CD4-positive, alpha-beta T cell (primary cell): Measurements from ENCODE around the gene PTGIS. TPM values are rescaled to one million over a fixed set of nuclear protein-coding genes. Genes with fewer than 3 reads are reported as not detected.

Experiments
- ATAC-seq: fragments of 200-7000 bp; cut with Tn5 transposase; one replicate; pipeline ENCODE4 v1.10.0; 2022; ENCODE audit warnings: mild to moderate bottlenecking; ENCODE audit not compliant: poor library complexity
- CTCF ChIA-PET: fragments of 350-600 bp; sonication (Branson Sonifier 250); formaldehyde crosslinking; loops from one replicate; lab custom pipeline; 2021; ENCODE audit warnings: antibody characterized with exemption, inconsistent platforms; lab: Charles Lee
- POLR2A ChIA-PET: fragments of 350-600 bp; sonication (Branson Sonifier 250); formaldehyde crosslinking; loops from one replicate; lab custom pipeline; 2021; ENCODE audit warnings: antibody characterized with exemption, inconsistent platforms; lab: Charles Lee
- DNase-seq, 14 experiments: peaks; one replicate each; pipeline ENCODE4 v3.0.0-alpha.2; 2013 to 2020; ENCODE audit warnings: mixed read lengths in 2 of 14
- H3K27ac ChIP-seq, 2 donors: one replicate each; pipeline versions ENCODE4 v1.5.1 to v1.7.0; 2013; ENCODE audit warnings: low read length in 2 of 2, low read depth in 1 of 2, mild to moderate bottlenecking in 1 of 2
- H3K27me3 ChIP-seq, 2 experiments: 1 replicate in 1 of 2; 2 replicates in 1 of 2; pipeline versions ENCODE4 v1.6.1 to v1.7.0; 2013; ENCODE audit warnings: low read length in 2 of 2, control low read depth in 1 of 2, mild to moderate bottlenecking in 1 of 2, moderate library complexity in 1 of 2; ENCODE audit not compliant: insufficient read depth in 2 of 2, control insufficient read depth in 1 of 2
- H3K36me3 ChIP-seq: one replicate; pipeline ENCODE4 v1.6.1; 2013; ENCODE audit warnings: low read length, control low read depth; ENCODE audit not compliant: insufficient read depth
- H3K4me1 ChIP-seq: one replicate; pipeline ENCODE4 v1.6.1; 2013; ENCODE audit warnings: low read length, control low read depth; ENCODE audit not compliant: insufficient read depth
- H3K4me3 ChIP-seq: one replicate; pipeline ENCODE4 v1.5.1; 2013; ENCODE audit warnings: mild to moderate bottlenecking, low read length, moderate library complexity
- H3K9me3 ChIP-seq, 2 experiments: 1 replicate in 1 of 2; 2 replicates in 1 of 2; pipeline versions ENCODE4 v1.6.1 to v1.7.0; 2013; ENCODE audit warnings: low read length in 2 of 2, mild to moderate bottlenecking in 2 of 2, control low read depth in 1 of 2, moderate library complexity in 1 of 2; ENCODE audit not compliant: control insufficient read depth in 1 of 2, insufficient read depth in 1 of 2
- H3K27ac Mint-ChIP-seq: one replicate; pipeline ENCODE4 v1.8.0; 2020; ENCODE audit warnings: mixed read lengths
- H3K27me3 Mint-ChIP-seq: one replicate; pipeline ENCODE4 v1.8.0; 2021; ENCODE audit warnings: mixed read lengths
- H3K36me3 Mint-ChIP-seq: one replicate; pipeline ENCODE4 v1.8.0; 2021; ENCODE audit warnings: low read depth, mixed read lengths
- H3K4me1 Mint-ChIP-seq: one replicate; pipeline ENCODE4 v1.8.0; 2021; ENCODE audit warnings: low read depth, mixed read lengths
- H3K4me3 Mint-ChIP-seq: one replicate; pipeline ENCODE4 v1.8.0; 2020; ENCODE audit warnings: mild to moderate bottlenecking, mixed read lengths
- H3K9me3 Mint-ChIP-seq: one replicate; pipeline ENCODE4 v1.8.0; 2020; ENCODE audit warnings: mixed read lengths
- CTCF ChIP-seq: fragments of 200-600 bp; IDR thresholded peaks from one replicate; pipeline ENCODE4 v1.8.0; 2022; ENCODE audit warnings: antibody characterized with exemption, mild to moderate bottlenecking
- intact Hi-C, 2 experiments: fragments of 100-400 bp; cut with DNase I in 1 of 2; cut with micrococcal nuclease in 1 of 2; formaldehyde crosslinking; loops; one replicate each; pipeline versions ENCODE4 v1.15.1 to v1.9.0; 2023 to 2025; cut with DNase I, micrococcal nuclease
- total RNA-seq, 174 experiments: library from RNA in 2 of 174; stranded (reverse) in 2 of 174; gene quantifications; one replicate each; pipeline ENCODE4 v1.2.3 and lab custom pipeline; 2021 to 2026

The PTGIS gene
- total RNA-seq, 2 experiments from 2014 or later = not detected

DNA sequence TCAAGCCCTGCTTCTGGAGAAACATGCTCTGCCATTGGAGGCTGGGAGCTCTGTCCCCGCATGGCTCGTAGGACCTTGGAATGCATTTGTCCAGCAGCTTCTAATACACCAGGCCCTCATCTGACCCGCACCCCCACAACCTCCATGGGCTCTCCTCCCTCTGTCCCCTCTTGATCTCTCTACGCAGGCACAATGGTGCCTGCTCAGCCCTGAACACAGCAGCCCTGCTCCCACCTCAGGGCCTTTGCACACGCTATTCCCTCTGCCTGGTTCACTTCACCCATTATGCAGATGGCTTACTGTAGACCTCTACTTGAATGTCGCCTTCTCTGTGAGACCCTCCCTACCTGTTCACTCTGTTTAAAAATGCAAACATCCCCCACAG lies 27.0 kb upstream of the PTGIS start:
- no peak for DNase-seq
- no peak for ATAC-seq
- POLR2A ChIA-PET = no interaction called here
- Mint-ChIP-seq H3K27ac (no peak overlapping the region), H3K4me3 (no peak overlapping the region), H3K36me3 (no peaks in the 10 kb centered on the region), H3K4me1 (peaks cover 10% of the 10 kb centered on the region), H3K9me3 (no peaks in the 10 kb centered on the region), H3K27me3 (peaks cover 9% of the 10 kb centered on the region)
- Histone ChIP-seq H3K36me3 (no peaks in the 10 kb centered on the region), H3K4me3 (no peak overlapping the region), H3K4me1 (peaks cover 41% of the 10 kb centered on the region), H3K27ac (no peak overlapping the region), H3K9me3 (peaks cover 0 to 3% of the 10 kb centered on the region in 2 experiments), H3K27me3 (no peaks in the 10 kb centered on the region)
- TF ChIP-seq CTCF = no peak
- intact Hi-C loops = no loop called here
- CTCF ChIA-PET = no interaction called here

DNA sequence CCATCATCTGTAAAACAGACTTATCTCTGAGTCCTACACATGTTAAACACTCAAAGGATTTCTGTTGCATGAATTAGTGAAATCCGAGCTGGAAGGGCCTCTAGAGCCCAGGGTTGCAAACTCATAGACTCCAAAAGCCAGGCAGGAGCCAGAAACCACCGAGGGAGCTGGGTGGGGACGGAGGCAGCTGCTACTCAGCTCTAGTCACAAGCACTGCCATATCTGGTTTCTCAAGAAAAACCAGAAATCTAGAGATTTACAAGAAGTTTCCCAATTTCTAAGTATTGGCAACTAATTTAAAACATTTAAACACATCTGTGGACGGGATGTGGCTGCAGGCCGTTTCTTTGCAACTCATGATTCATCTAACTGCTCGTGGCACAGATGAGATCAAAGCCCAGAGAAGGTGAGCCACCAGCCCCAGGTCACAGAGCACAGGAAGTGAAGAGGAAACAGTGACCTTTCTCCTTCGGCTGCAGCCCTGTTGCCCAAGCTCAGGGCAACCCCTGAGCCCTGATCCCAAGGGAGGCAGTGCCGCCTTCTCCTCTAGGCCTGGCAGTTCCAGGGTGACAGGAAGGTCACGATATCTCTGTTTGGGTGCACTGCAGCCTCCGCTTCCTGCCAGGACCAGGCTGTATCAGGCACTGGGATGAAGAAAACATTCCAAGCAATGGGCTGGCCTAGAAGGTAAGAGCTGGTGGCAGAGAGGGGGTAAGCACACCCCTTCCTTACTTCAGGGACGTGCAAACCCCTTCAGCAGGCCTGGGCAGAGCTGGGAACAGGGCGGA lies 26.4 kb upstream of the PTGIS start:
- Histone ChIP-seq H3K27ac (peak overlapping the region in 1 of 2 donors; percentile 19), H3K27me3 (no peaks in the 10 kb centered on the region), H3K4me1 (peaks cover 41% of the 10 kb centered on the region), H3K9me3 (peaks cover 0 to 3% of the 10 kb centered on the region in 2 experiments), H3K4me3 (no peak overlapping the region), H3K36me3 (no peaks in the 10 kb centered on the region)
- DNase-seq (peak in 7 of 14 experiments; percentile 6 to 71 (median 31)), ATAC-seq (peak; percentile 32)
- peaks cover 10% of the 10 kb centered on the region for H3K4me1 Mint-ChIP-seq
- ChIA-PET CTCF (no interaction called here), POLR2A (no interaction called here)
- H3K27ac Mint-ChIP-seq = no peak overlapping the region
- H3K4me3 Mint-ChIP-seq = no peak overlapping the region
- intact Hi-C loops = no loop called here
- no peak for TF ChIP-seq CTCF
- H3K36me3 Mint-ChIP-seq = no peaks in the 10 kb centered on the region
- peaks cover 9% of the 10 kb centered on the region for H3K27me3 Mint-ChIP-seq
- no peaks in the 10 kb centered on the region for H3K9me3 Mint-ChIP-seq

DNA sequence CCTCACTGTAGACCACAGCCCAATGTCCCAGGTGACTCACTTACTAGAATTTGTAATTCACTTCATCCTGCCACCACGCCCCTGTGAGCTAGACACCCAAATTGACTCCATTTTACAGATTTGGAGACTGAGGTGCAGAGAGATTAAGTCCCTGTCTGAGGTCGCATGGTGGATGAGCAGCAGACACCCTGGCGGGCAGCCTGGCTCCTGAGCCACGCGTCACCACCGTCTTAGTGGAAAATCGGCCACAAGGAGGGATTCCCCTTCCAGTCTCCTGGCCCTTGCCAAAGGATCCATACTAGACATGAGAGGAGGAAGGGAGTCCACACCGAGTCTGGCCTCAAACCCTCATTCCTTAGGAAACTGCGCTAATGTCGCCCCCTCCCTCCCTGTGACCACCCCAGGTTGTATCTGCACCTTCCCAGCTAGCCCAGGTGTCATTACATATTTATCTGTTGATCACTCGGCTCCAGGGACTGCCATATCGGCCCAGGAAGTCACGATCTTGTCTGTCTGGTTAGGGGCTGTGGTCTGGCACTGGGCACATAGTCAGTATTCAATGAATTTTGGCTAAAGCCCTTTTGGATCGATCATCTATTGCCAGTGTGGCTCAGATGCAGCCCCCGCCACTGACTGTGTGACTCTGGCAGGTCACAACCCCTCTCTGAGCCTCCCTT lies 25.7 kb upstream of the PTGIS start:
- ATAC-seq (no peak), DNase-seq (peak in 1 of 14 experiments; percentile 21)
- no peak overlapping the region for H3K4me3 Mint-ChIP-seq
- no peaks in the 10 kb centered on the region for H3K9me3 Mint-ChIP-seq
- intact Hi-C loops = no loop called here
- ChIA-PET CTCF (no interaction called here), POLR2A (no interaction called here)
- H3K4me1 ChIP-seq = peaks cover 41% of the 10 kb centered on the region
- H3K4me3 ChIP-seq = no peak overlapping the region
- H3K36me3 Mint-ChIP-seq = no peaks in the 10 kb centered on the region
- peaks cover 10% of the 10 kb centered on the region for H3K4me1 Mint-ChIP-seq
- peak overlapping the region in 1 of 2 donors; percentile 19 for H3K27ac ChIP-seq
- H3K27me3 ChIP-seq = no peaks in the 10 kb centered on the region
- no peak overlapping the region for H3K27ac Mint-ChIP-seq
- TF ChIP-seq CTCF = no peak
- peaks cover 0 to 3% of the 10 kb centered on the region in 2 experiments for H3K9me3 ChIP-seq
- no peaks in the 10 kb centered on the region for H3K36me3 ChIP-seq
- peaks cover 9% of the 10 kb centered on the region for H3K27me3 Mint-ChIP-seq
